Measurements from ENCODE around the gene SLC16A1.

DNA sequence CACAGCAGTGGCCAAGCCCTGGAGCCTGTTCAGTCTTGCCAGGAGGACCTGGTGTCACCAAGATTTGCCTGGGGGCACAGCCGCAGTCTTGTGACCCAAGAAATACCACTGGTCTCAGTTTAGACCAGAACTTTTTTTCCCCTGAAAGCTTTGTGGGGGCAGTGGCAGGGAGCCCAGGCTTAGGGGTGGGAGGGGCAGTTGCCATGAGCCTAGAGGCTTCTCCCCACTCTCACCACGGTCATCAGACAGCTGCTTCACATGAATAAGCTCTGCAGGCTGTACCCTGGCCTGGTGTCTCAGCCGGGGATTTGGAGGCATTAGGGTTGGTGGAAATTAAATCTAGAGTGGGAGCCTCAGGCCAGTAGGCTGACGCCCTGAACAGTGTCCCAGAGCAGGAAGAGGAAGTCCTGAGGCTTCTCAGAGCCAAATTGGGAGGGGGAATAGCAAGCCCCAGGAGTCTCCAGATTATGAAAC, 73.7 kb downstream of the SLC16A1 start:
- TF ChIP-seq POLR2A (IDR thresholded peaks at IDR 0.05): no peak
- no peak for TF ChIP-seq CTCF (IDR thresholded peaks at IDR 0.05)

All from thyroid gland (tissue), 4 donors.